GM19324 (cell line): Measurements from ENCODE around the gene VAMP7.
"Not testable (repeated sequence)": the region's sequence is repeated elsewhere in the genome, so short reads cannot be mapped to it uniquely, and the experiment has no call there.

Experiments used
- ATAC-seq: cut with Tn5 transposase; IDR thresholded peaks from one replicate; pipeline ENCODE4 v1.9.1; 2021; ENCODE audit warnings: mild to moderate bottlenecking, moderate library complexity; ENCODE audit not compliant: unreplicated experiment, low FRiP score

The VAMP7 gene

GRCh38 chrX:155986995-155987394 is 105.8 kb downstream of the VAMP7 start:
- not testable (repeated sequence) for ATAC-seq

- ATAC-seq: no peak
Observed at GRCh38 chrX:155988859-155989258, 107.7 kb downstream of the VAMP7 start.
